Prostate gland (tissue), 2 donors: Measurements from ENCODE around the gene PRKG2.

ENCODE experiments used
- CTCF ChIP-seq, 4 experiments: fragments of 200-600 bp in 2 of 4; fragments of 450-650 bp in 2 of 4; sonication (generic) in 2 of 4; IDR thresholded peaks; 1 replicate in 3 of 4; 2 replicates in 1 of 4; pipeline ENCODE4 v1.5.1; 2016 to 2019; ENCODE audit warnings: antibody characterized with exemption in 4 of 4, mild to moderate bottlenecking in 2 of 4, moderate library complexity in 2 of 4
- POLR2A ChIP-seq: fragments of 450-650 bp; IDR thresholded peaks from one replicate; pipeline ENCODE4 v1.6.1; 2016; ENCODE audit warnings: antibody characterized with exemption, mild to moderate bottlenecking

GRCh38 chr4:81042578-81043365 lies 172.2 kb downstream of the PRKG2 start:
- TF ChIP-seq CTCF (IDR thresholded peaks at IDR 0.05), result no peak
- TF ChIP-seq POLR2A, result no peak
